H1 (cell line): ENCODE data around the gene DDX60. TPM values are rescaled to one million over a fixed set of nuclear protein-coding genes. Genes with fewer than 3 reads are reported as not detected.

Experiments
- CTCF ChIA-PET: fragments of 300-600 bp; sonication (Branson Sonifier 250); formaldehyde crosslinking; loops from one replicate; lab custom pipeline; 2021; ENCODE audit not compliant: partially characterized antibody; lab: Charles Lee
- POLR2A ChIA-PET: fragments of 300-600 bp; sonication (Branson Sonifier 250); formaldehyde crosslinking; loops from one replicate; lab custom pipeline; 2021; ENCODE audit warnings: inconsistent platforms; ENCODE audit not compliant: partially characterized antibody; lab: Charles Lee
- DNase-seq, 2 experiments: peaks; one replicate each; pipeline versions ENCODE4 v3.0.0 to v3.0.0-alpha.2; 2010 to 2022; ENCODE audit warnings: low spot score in 2 of 2, low read depth in 1 of 2, mixed read lengths in 1 of 2
- FAIRE-seq: peaks from 2 replicates; lab custom pipeline; 2011; peaks lifted over from hg19 to GRCh38; lab: Jason Lieb, UNC
- H2AFZ ChIP-seq: 2 replicates; pipeline ENCODE4 v1.8.1; 2012; ENCODE audit warnings: low read length, inconsistent platforms
- H2AK5ac ChIP-seq: 2 replicates; pipeline ENCODE4 v1.6.1; 2013; ENCODE audit warnings: low read depth, low read length
- H2BK120ac ChIP-seq: replicated peaks from 2 replicates; pipeline ENCODE3; 2013; ENCODE audit warnings: low read depth, low read length, inconsistent platforms
- H2BK12ac ChIP-seq: 2 replicates; pipeline ENCODE4 v1.6.1; 2013; ENCODE audit warnings: low read depth, low read length
- H2BK15ac ChIP-seq: 2 replicates; pipeline ENCODE4 v1.6.1; 2013; ENCODE audit warnings: low read length
- H2BK20ac ChIP-seq: 2 replicates; pipeline ENCODE4 v1.6.1; 2013; ENCODE audit warnings: low read length
- H2BK5ac ChIP-seq: 2 replicates; pipeline ENCODE4 v1.6.1; 2013; ENCODE audit warnings: low read depth, low read length
- H3K14ac ChIP-seq: 2 replicates; pipeline ENCODE4 v1.6.1; 2013; ENCODE audit warnings: inconsistent platforms; ENCODE audit not compliant: insufficient read length
- H3K18ac ChIP-seq: 2 replicates; pipeline ENCODE4 v1.6.1; 2013; ENCODE audit warnings: low read length; ENCODE audit errors: extremely low read depth
- H3K23ac ChIP-seq: 2 replicates; pipeline ENCODE4 v1.6.1; 2013; ENCODE audit warnings: inconsistent platforms; ENCODE audit not compliant: insufficient read length
- H3K23me2 ChIP-seq: 2 replicates; pipeline ENCODE4 v1.6.1; 2013; ENCODE audit warnings: low read depth, low read length
- H3K27ac ChIP-seq: 2 replicates; pipeline ENCODE4 v1.6.1; 2011; ENCODE audit warnings: low read depth, low read length, inconsistent platforms
- H3K27me3 ChIP-seq, 4 experiments: replicated peaks in 1 of 4; 1 replicate in 1 of 4; 2 replicates in 3 of 4; pipeline versions ENCODE4 v1.6.1 to v1.8.1; 2011 to 2013; ENCODE audit warnings: low read length in 3 of 4, mild to moderate bottlenecking in 3 of 4, inconsistent platforms in 2 of 4, mixed read lengths in 2 of 4, moderate library complexity in 1 of 4; ENCODE audit not compliant: control insufficient read depth in 3 of 4, insufficient read depth in 3 of 4; ENCODE audit errors: extremely low read depth in 1 of 4
- H3K36me3 ChIP-seq, 4 experiments: 2 replicates each; pipeline versions ENCODE4 v1.6.1 to v1.8.1; 2011 to 2013; ENCODE audit warnings: mild to moderate bottlenecking in 4 of 4, low read length in 3 of 4, moderate library complexity in 2 of 4, control low read depth in 1 of 4, inconsistent platforms in 1 of 4; ENCODE audit not compliant: insufficient read depth in 4 of 4, control insufficient read depth in 2 of 4
- H3K4ac ChIP-seq: replicated peaks from 2 replicates; pipeline ENCODE3; 2013; ENCODE audit warnings: low read length, low read depth, mixed read lengths, inconsistent platforms; ENCODE audit not compliant: insufficient read length
- H3K4me1 ChIP-seq, 4 experiments: replicated peaks in 1 of 4; 1 replicate in 1 of 4; 2 replicates in 3 of 4; pipeline versions ENCODE4 v1.6.1 to v1.8.1; 2011 to 2013; ENCODE audit warnings: low read length in 3 of 4, inconsistent platforms in 2 of 4, mixed read lengths in 1 of 4; ENCODE audit not compliant: insufficient read depth in 4 of 4, control insufficient read depth in 3 of 4
- H3K4me2 ChIP-seq, 2 experiments: 2 replicates each; pipeline versions ENCODE4 v1.6.1 to v1.8.1; 2011 to 2013; ENCODE audit warnings: low read depth in 2 of 2, low read length in 2 of 2, control low read depth in 1 of 2, inconsistent platforms in 1 of 2, mild to moderate bottlenecking in 1 of 2; ENCODE audit not compliant: insufficient read depth in 1 of 2
- H3K4me3 ChIP-seq, 4 experiments: fragments of 200-600, 300-600 bp in 1 of 4; sonication (generic), shearing (Covaris generic), sonication (Bioruptor Twin) in 1 of 4; 2 replicates each; pipeline versions ENCODE4 v1.5.1 to v1.8.1; 2011 to 2016; ENCODE audit warnings: low read length in 4 of 4, low read depth in 3 of 4, control low read depth in 2 of 4, inconsistent platforms in 2 of 4, mild to moderate bottlenecking in 2 of 4, mixed read lengths in 1 of 4, moderate library complexity in 1 of 4; ENCODE audit not compliant: insufficient read depth in 2 of 4; ENCODE audit errors: extremely low read depth in 1 of 4
- H3K56ac ChIP-seq: replicated peaks from 2 replicates; pipeline ENCODE3; 2013; ENCODE audit warnings: low read depth, mild to moderate bottlenecking, mixed read lengths, low read length, inconsistent platforms; ENCODE audit not compliant: insufficient read length
- H3K79me1 ChIP-seq: 2 replicates; pipeline ENCODE4 v1.6.1; 2013; ENCODE audit warnings: low read depth, low read length, control low read depth
- H3K79me2 ChIP-seq, 2 experiments: 2 replicates each; pipeline versions ENCODE4 v1.6.1 to v1.8.1; 2012 to 2013; ENCODE audit warnings: low read length in 2 of 2, mild to moderate bottlenecking in 2 of 2, inconsistent platforms in 1 of 2; ENCODE audit not compliant: insufficient read depth in 2 of 2, control insufficient read depth in 1 of 2
- H3K9ac ChIP-seq, 4 experiments: replicated peaks in 1 of 4; 1 replicate in 1 of 4; 2 replicates in 3 of 4; pipeline versions ENCODE4 v1.6.1 to v1.8.1; 2011 to 2013; ENCODE audit warnings: low read depth in 3 of 4, low read length in 3 of 4, control low read depth in 2 of 4, mild to moderate bottlenecking in 2 of 4, moderate library complexity in 2 of 4, inconsistent platforms in 1 of 4; ENCODE audit errors: extremely low read depth in 1 of 4
- H3K9me3 ChIP-seq, 2 experiments: 2 replicates each; pipeline versions ENCODE4 v1.6.1 to v1.8.1; 2012 to 2013; ENCODE audit warnings: mild to moderate bottlenecking in 2 of 2, moderate library complexity in 2 of 2, control low read depth in 1 of 2, inconsistent platforms in 1 of 2, low read depth in 1 of 2, low read length in 1 of 2, mixed read lengths in 1 of 2; ENCODE audit not compliant: insufficient read depth in 2 of 2
- H4K20me1 ChIP-seq, 2 experiments: replicated peaks in 1 of 2; 2 replicates each; pipeline versions ENCODE3 to v1.8.1; 2011 to 2013; ENCODE audit warnings: inconsistent platforms in 2 of 2, low read length in 2 of 2, mild to moderate bottlenecking in 1 of 2; ENCODE audit not compliant: insufficient read depth in 2 of 2, control insufficient read depth in 1 of 2
- H4K5ac ChIP-seq: 2 replicates; pipeline ENCODE4 v1.6.1; 2013; ENCODE audit warnings: low read length, low read depth, mixed read lengths, inconsistent platforms; ENCODE audit not compliant: insufficient read length
- H4K8ac ChIP-seq: 2 replicates; pipeline ENCODE4 v1.8.0; 2013; ENCODE audit warnings: mild to moderate bottlenecking, moderate library complexity, low read length, inconsistent platforms; ENCODE audit not compliant: insufficient read depth; ENCODE audit errors: extremely low read depth
- H4K91ac ChIP-seq: replicated peaks from 2 replicates; pipeline ENCODE3; 2013; ENCODE audit warnings: low read length, mixed read lengths, inconsistent platforms; ENCODE audit not compliant: insufficient read length
- BRCA1 ChIP-seq: IDR thresholded peaks from 2 replicates; pipeline ENCODE4 v1.6.1; 2012; ENCODE audit warnings: low read depth, low read length, improper control_type of control experiment
- CBX5 ChIP-seq: fragments of 300-800, 300-1000 bp; sonication (generic); IDR thresholded peaks from 2 replicates; pipeline ENCODE4 v1.7.1; 2016; ENCODE audit warnings: antibody characterized with exemption, low read length, low read depth
- GABPA ChIP-seq: IDR thresholded peaks from 2 replicates; pipeline ENCODE4 v1.6.1; 2011; ENCODE audit warnings: mild to moderate bottlenecking, low read length, moderate library complexity, borderline replicate concordance; ENCODE audit not compliant: insufficient read depth
- HDAC6 ChIP-seq: IDR thresholded peaks from one replicate; pipeline ENCODE4 v1.7.1; 2012; ENCODE audit warnings: low read depth, mild to moderate bottlenecking, inconsistent platforms, low read length, moderate library complexity
- JUND ChIP-seq: IDR thresholded peaks from 2 replicates; pipeline ENCODE4 v1.6.1; 2011; ENCODE audit warnings: mild to moderate bottlenecking, improper control_type of control experiment, low read length
- POLR2A ChIP-seq, 2 experiments: IDR thresholded peaks; 1 replicate in 1 of 2; 2 replicates in 1 of 2; pipeline ENCODE4 v1.6.1; 2011; ENCODE audit warnings: low read depth in 2 of 2, low read length in 2 of 2, mild to moderate bottlenecking in 2 of 2; ENCODE audit errors: control extremely low read depth in 1 of 2
- RBBP5 ChIP-seq: IDR thresholded peaks from 2 replicates; pipeline ENCODE4 v1.7.1; 2012; ENCODE audit warnings: low read depth, mild to moderate bottlenecking, inconsistent platforms, low read length, moderate library complexity, borderline replicate concordance
- WGBS, 2 experiments: shearing (Covaris generic) in 1 of 2; methylation state at CpG; one replicate each; pipeline versions ENCODE4 v1.1.6 to v1.1.7; 2013 to 2015; ENCODE audit warnings: low lambda C conversion rate in 2 of 2, mixed read lengths in 2 of 2, inconsistent platforms in 1 of 2, low coverage in 1 of 2, missing lambda C conversion rate in 1 of 2; ENCODE audit not compliant: insufficient replicate concordance in 2 of 2, insufficient coverage in 1 of 2, insufficient read length in 1 of 2; ENCODE audit errors: extremely low coverage in 1 of 2, missing lambda C conversion rate in 1 of 2; 5-methylcytosine and 5-hydroxymethylcytosine counted together
- polyA plus RNA-seq, 7 experiments: library from polyadenylated mRNA; depleted of rRNA in 3 of 7; stranded (reverse) in 5 of 7; unstranded in 2 of 7; fragments of >200 nt in 5 of 7; fragments of 200-250 nt in 2 of 7; gene quantifications; 1 replicate in 5 of 7; 2 replicates in 1 of 7; 4 replicates in 1 of 7; pipeline versions ENCODE4 v1.2.1 to v1.2.3, GENCODE V29; 2011 to 2013; ENCODE audit warnings: missing spikeins in 2 of 7, mixed read lengths in 2 of 7
- total RNA-seq: library from RNA; stranded (reverse); fragmentation: NEBNext Ultra II Directional; extraction: Animal tissue kit (Norgen Biotek cat#: 25700); gene quantifications from 2 replicates; pipeline ENCODE4 v1.2.1, GENCODE V29; 2021

DDX60 gene
- total and polyA plus RNA-seq, 2 of the 8 experiments (the other 6 are each of a cell fraction or from before 2014, with no cell fraction given), result 1.00 to 1.6 TPM

DNA sequence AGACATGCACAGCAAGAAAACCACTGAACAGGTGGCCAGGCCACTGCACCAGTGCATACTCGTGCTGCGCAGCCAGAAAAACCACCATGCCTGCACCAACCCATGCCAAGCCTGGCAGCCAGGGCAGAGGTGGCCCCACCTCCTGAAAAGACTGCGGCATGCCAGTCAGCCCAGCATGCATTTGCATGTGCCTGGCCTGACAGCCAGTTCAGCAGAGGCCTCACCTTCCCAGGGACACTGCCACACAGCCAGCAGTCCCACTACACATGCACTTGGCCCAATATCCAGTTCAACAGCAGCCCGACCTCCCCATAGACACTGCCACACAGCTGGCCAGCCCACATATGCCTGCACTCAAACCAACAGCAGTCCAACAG lies 43.5 kb upstream of the DDX60 start:
- FAIRE-seq, result no peak
- no peak for DNase-seq
- H2AFZ ChIP-seq, result no peak overlapping the region
- POLR2A ChIA-PET, result no interaction called here
- no peaks in the 10 kb centered on the region for H4K20me1 ChIP-seq
- TF ChIP-seq JUND (no peak), CBX5 (no peak), GABPA (no peak), POLR2A (IDR thresholded peaks at IDR 0.05; ENCODE audit: control extremely low read depth in 1 of 2, low read depth in 2 of 2, low read length in 2 of 2) (no peak), HDAC6 (no peak), BRCA1 (no peak), RBBP5 (no peak)
- TF ChIP-seq, all 59 proteins: peak for 0
- H3K27ac ChIP-seq, result no peak overlapping the region
- no peaks in the 10 kb centered on the region for H3K79me1 ChIP-seq
- H3K9ac ChIP-seq, result no peak overlapping the region
- H3K56ac ChIP-seq, result no peak overlapping the region
- H3K79me2 ChIP-seq, result no peaks in the 10 kb centered on the region
- H2BK5ac ChIP-seq, result no peak overlapping the region
- H2BK15ac ChIP-seq, result no peak overlapping the region
- H4K8ac ChIP-seq, result no peak overlapping the region
- H2BK12ac ChIP-seq, result no peak overlapping the region; the same call in 1 of the 2 replicates
- H3K9me3 ChIP-seq, result no peaks in the 10 kb centered on the region
- H3K18ac ChIP-seq, result no peak overlapping the region
- no peaks in the 10 kb centered on the region; the same call in 1 of the 2 replicates for H3K23me2 ChIP-seq
- no peak overlapping the region for H3K4me3 ChIP-seq
- no peaks in the 10 kb centered on the region for H3K4me1 ChIP-seq
- H3K4me2 ChIP-seq, result no peak overlapping the region
- H2AK5ac ChIP-seq, result no peak overlapping the region
- CTCF ChIA-PET, result interaction anchor here (1.6 kb wide), 1 partner anchor 48 kb away, joined by 3 read pairs; no protein-coding TSS in a partner anchor
- no peaks in the 10 kb centered on the region for H3K36me3 ChIP-seq
- no peak overlapping the region for H4K91ac ChIP-seq
- H3K27me3 ChIP-seq, result no peaks in the 10 kb centered on the region
- 82% methylated on average over 4 of the region's 4 CpGs; no CpG with 5 or more reads in 1 of the 2 experiments for WGBS, 2 experiments
- H3K4ac ChIP-seq, result no peak overlapping the region
- no peak overlapping the region for H3K23ac ChIP-seq
- H2BK120ac ChIP-seq, result no peak overlapping the region
- no peak overlapping the region for H2BK20ac ChIP-seq
- no peak overlapping the region for H3K14ac ChIP-seq
- H4K5ac ChIP-seq, result no peak overlapping the region
